Endothelial cell of umbilical vein (primary cell): ENCODE results near the gene CYFIP2. TPM values are rescaled to one million over a fixed set of nuclear protein-coding genes. Genes with fewer than 3 reads are reported as not detected.

Source experiments
- BruUV-seq: library from RNA; stranded (reverse); fragments of 400-500 nt; replicated peaks from 2 replicates; lab custom pipeline; 2021; lab: Mats Ljungman, UMichigan
- CTCF ChIA-PET: fragments of 300-600, 350-600 bp; sonication (Branson Sonifier 250); formaldehyde crosslinking; loops from one replicate; lab custom pipeline; 2021; ENCODE audit warnings: antibody characterized with exemption, inconsistent platforms; lab: Charles Lee
- POLR2A ChIA-PET: fragments of 300-600, 350-600 bp; sonication (Branson Sonifier 250); formaldehyde crosslinking; loops from one replicate; lab custom pipeline; 2021; ENCODE audit warnings: antibody characterized with exemption, inconsistent platforms; lab: Charles Lee
- DNase-seq: peaks from one replicate; pipeline ENCODE4 v3.0.0-alpha.2; 2011; ENCODE audit warnings: low read depth, low spot score
- FAIRE-seq: peaks from 2 replicates; lab custom pipeline; 2011; peaks lifted over from hg19 to GRCh38; lab: Jason Lieb, UNC
- H2AFZ ChIP-seq: 2 replicates; pipeline ENCODE4 v1.6.0; 2012; ENCODE audit warnings: low read depth, low read length, control low read depth, inconsistent platforms
- H3K27ac ChIP-seq: 2 replicates; pipeline ENCODE4 v1.5.1; 2011; ENCODE audit warnings: low read depth, mild to moderate bottlenecking, control low read depth, low read length, moderate library complexity; ENCODE audit not compliant: insufficient read depth
- H3K27me3 ChIP-seq, 2 experiments: 2 replicates each; pipeline versions ENCODE4 v1.6.0 to v1.6.1; 2011; ENCODE audit warnings: low read length in 2 of 2, mixed read lengths in 1 of 2; ENCODE audit not compliant: control insufficient read depth in 2 of 2, insufficient read depth in 2 of 2
- H3K36me3 ChIP-seq, 2 experiments: 2 replicates in 1 of 2; 3 replicates in 1 of 2; pipeline ENCODE4 v1.5.1; 2011; ENCODE audit warnings: low read length in 2 of 2, mild to moderate bottlenecking in 1 of 2, moderate library complexity in 1 of 2; ENCODE audit not compliant: control insufficient read depth in 2 of 2, insufficient read depth in 2 of 2; ENCODE audit errors: extremely low read depth in 1 of 2
- H3K4me1 ChIP-seq: 3 replicates; pipeline ENCODE4 v1.5.1; 2011; ENCODE audit warnings: mild to moderate bottlenecking, low read length; ENCODE audit not compliant: control insufficient read depth, insufficient read depth; ENCODE audit errors: extremely low read depth
- H3K4me2 ChIP-seq: 2 replicates; pipeline ENCODE4 v1.6.1; 2011; ENCODE audit warnings: low read length, control low read depth, mixed read lengths; ENCODE audit not compliant: insufficient read depth
- H3K4me3 ChIP-seq, 3 experiments: fragments of 200-600 bp in 1 of 3; sonication (generic), shearing (Covaris generic) in 1 of 3; replicated peaks in 1 of 3; 2 replicates each; pipeline ENCODE4 v1.5.1; 2011 to 2016; ENCODE audit warnings: control low read depth in 3 of 3, low read length in 3 of 3, mild to moderate bottlenecking in 2 of 3, inconsistent platforms in 1 of 3, low read depth in 1 of 3, moderate library complexity in 1 of 3; ENCODE audit not compliant: insufficient read depth in 1 of 3
- H3K79me2 ChIP-seq: 2 replicates; pipeline ENCODE4 v1.6.0; 2012; ENCODE audit warnings: low read length, inconsistent platforms; ENCODE audit not compliant: control insufficient read depth, insufficient read depth
- H3K9ac ChIP-seq: replicated peaks from 2 replicates; pipeline ENCODE3; 2011; ENCODE audit warnings: low read length, control low read depth; ENCODE audit not compliant: insufficient read depth; ENCODE audit errors: extremely low read depth
- H3K9me1 ChIP-seq: replicated peaks from 3 replicates; pipeline ENCODE4 v1.6.0; 2011; ENCODE audit warnings: mild to moderate bottlenecking, low read length; ENCODE audit not compliant: control insufficient read depth, insufficient read depth; ENCODE audit errors: extremely low read depth
- H3K9me3 ChIP-seq: replicated peaks from 2 replicates; pipeline ENCODE4 v1.5.1; 2012; ENCODE audit warnings: low read length, inconsistent platforms; ENCODE audit not compliant: control insufficient read depth, insufficient read depth
- H4K20me1 ChIP-seq: replicated peaks from 2 replicates; pipeline ENCODE3; 2011; ENCODE audit warnings: mild to moderate bottlenecking, low read length; ENCODE audit not compliant: control insufficient read depth, insufficient read depth; ENCODE audit errors: extremely low read depth
- EZH2 ChIP-seq: IDR thresholded peaks from 2 replicates; pipeline ENCODE4 v1.6.1; 2012; ENCODE audit warnings: borderline replicate concordance, low read depth, mild to moderate bottlenecking, moderate library complexity, low read length, inconsistent platforms; ENCODE audit not compliant: severe bottlenecking
- FOS ChIP-seq: IDR thresholded peaks from 2 replicates; pipeline ENCODE4 v1.6.1; 2011; ENCODE audit warnings: mild to moderate bottlenecking, low read length, moderate library complexity, borderline replicate concordance; ENCODE audit not compliant: insufficient read depth
- GATA2 ChIP-seq: IDR thresholded peaks from 2 replicates; pipeline ENCODE4 v1.7.0; 2011; ENCODE audit warnings: low read depth, mild to moderate bottlenecking, moderate library complexity, mixed read lengths, low read length; ENCODE audit not compliant: insufficient read length, insufficient read depth
- JUN ChIP-seq: IDR thresholded peaks from 2 replicates; pipeline ENCODE4 v1.6.1; 2011; ENCODE audit warnings: borderline replicate concordance, low read depth; ENCODE audit not compliant: insufficient read length, insufficient read depth
- MAX ChIP-seq: IDR thresholded peaks from 2 replicates; pipeline ENCODE4 v1.6.1; 2011; ENCODE audit not compliant: insufficient read depth, insufficient read length
- MYC ChIP-seq: IDR thresholded peaks from one replicate; pipeline ENCODE4 v1.6.1; 2011; ENCODE audit warnings: mild to moderate bottlenecking, low read depth, low read length
- POLR2A ChIP-seq: IDR thresholded peaks from 2 replicates; pipeline ENCODE4 v1.6.1; 2012; ENCODE audit warnings: low read depth, mild to moderate bottlenecking, control low read depth, low read length
- POLR2AphosphoS5 ChIP-seq: IDR thresholded peaks from 2 replicates; pipeline ENCODE4 v1.6.1; 2012; ENCODE audit warnings: low read depth, mild to moderate bottlenecking, control low read depth, low read length, moderate library complexity; ENCODE audit not compliant: insufficient read depth
- dilution Hi-C: fragments of 300-500 bp; cut with MboI; formaldehyde crosslinking; loops from one replicate; pipeline ENCODE4 v1.15.0; 2019; ENCODE audit warnings: low sequenced_read_pairs; ENCODE audit not compliant: extremely low pct_ligation_motif_present
- intact Hi-C: fragments of 100-400 bp; cut with micrococcal nuclease; formaldehyde crosslinking; loops from one replicate; pipeline ENCODE4 v1.10.0; 2022
- polyA plus RNA-seq, 4 experiments: library from polyadenylated mRNA; depleted of rRNA in 3 of 4; stranded (reverse) in 3 of 4; unstranded in 1 of 4; fragments of >200 nt; gene quantifications; 2 replicates each; pipeline versions ENCODE4 v1.2.1 to v1.2.3, GENCODE V29; 2011 to 2012; ENCODE audit warnings: missing spikeins in 1 of 4
- total RNA-seq: library from RNA; stranded (reverse); gene quantifications from 2 replicates; pipeline ENCODE4 v1.2.3, GENCODE V29; 2021
- TF ChIP-seq, protein P1 (sequence below), 2 donors: IDR thresholded peaks; 1 replicate in 1 of 2; 2 replicates in 1 of 2; pipeline ENCODE4 v1.5.1; 2011; ENCODE audit warnings: low read length in 2 of 2, mild to moderate bottlenecking in 2 of 2, moderate library complexity in 2 of 2, control low read depth in 1 of 2, inconsistent platforms in 1 of 2, low read depth in 1 of 2; ENCODE audit not compliant: insufficient read depth in 1 of 2; ENCODE audit errors: extremely low read depth in 1 of 2

Gene CYFIP2
- total and polyA plus RNA-seq, 2 donors (not counting 3 experiments of a cell fraction or from before 2014, with no cell fraction given): 9.2 to 22.4 TPM

DNA sequence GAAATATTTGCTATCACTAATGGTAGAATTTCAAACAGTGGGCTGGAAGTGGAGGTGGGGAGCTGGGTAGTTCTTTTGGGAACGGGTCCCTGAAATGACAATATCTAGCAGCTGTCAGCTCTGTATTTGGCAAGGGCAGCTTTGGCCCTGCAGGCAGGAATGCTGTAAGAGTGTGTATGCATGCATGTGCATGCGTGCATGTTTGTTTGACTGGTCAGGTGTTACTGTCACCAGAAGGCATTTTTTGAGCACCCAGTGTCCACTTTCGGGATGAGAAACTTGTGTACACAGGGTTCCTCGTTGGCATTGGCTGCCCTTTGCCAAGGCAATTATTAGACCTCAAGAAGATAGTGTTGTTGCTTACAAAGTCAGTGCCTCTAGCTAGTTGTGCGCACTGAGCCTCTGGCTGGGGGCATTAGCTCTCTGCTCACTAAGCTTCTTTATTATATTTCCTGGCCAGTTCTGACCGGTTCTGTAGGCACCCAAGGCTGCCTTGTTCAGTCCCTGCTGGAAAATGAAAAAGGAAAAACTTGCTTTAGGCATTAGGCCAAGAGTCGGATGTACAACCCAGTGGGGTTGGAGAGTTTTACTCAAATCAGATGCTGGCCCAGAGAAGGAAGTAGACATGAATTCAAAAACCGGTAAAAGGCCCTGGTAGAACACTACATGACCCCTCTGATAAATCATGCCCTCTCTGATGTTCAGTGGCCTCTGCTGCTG lies 2.0 kb downstream of the CYFIP2 start:
- dilution Hi-C loops: no loop called here
- Histone ChIP-seq H3K79me2 (no peaks in the 10 kb centered on the region), H3K36me3 (no peaks in the 10 kb centered on the region), H3K27ac (no peak overlapping the region), H3K4me1 (peaks cover 4% of the 10 kb centered on the region), H3K9me3 (no peaks in the 10 kb centered on the region), H4K20me1 (no peaks in the 10 kb centered on the region), H3K9me1 (no peaks in the 10 kb centered on the region), H3K4me2 (no peak overlapping the region), H3K9ac (no peak overlapping the region), H2AFZ (no peak overlapping the region), H3K27me3 (peaks cover 9 to 10% of the 10 kb centered on the region in 2 experiments), H3K4me3 (no peak overlapping the region)
- FAIRE-seq (no peak), DNase-seq (no peak)
- BruUV-seq: no TSS peak
- intact Hi-C loops: loop anchor here (5.0 kb wide), 1 partner anchor 126 kb away; the partner anchor contains the start of gene MED7
- ChIA-PET POLR2A (no interaction called here), CTCF (interaction anchor here (0.7 to 0.9 kb wide), 2 partner anchors 14 to 119 kb away, joined by 3 to 4 read pairs; no protein-coding TSS in a partner anchor)
- TF ChIP-seq GATA2 (no peak), JUN (no peak), MYC (no peak), MAX (no peak), EZH2 (no peak), POLR2AphosphoS5 (no peak), FOS (no peak), POLR2A (no peak)
- TF ChIP-seq, protein P1, sequence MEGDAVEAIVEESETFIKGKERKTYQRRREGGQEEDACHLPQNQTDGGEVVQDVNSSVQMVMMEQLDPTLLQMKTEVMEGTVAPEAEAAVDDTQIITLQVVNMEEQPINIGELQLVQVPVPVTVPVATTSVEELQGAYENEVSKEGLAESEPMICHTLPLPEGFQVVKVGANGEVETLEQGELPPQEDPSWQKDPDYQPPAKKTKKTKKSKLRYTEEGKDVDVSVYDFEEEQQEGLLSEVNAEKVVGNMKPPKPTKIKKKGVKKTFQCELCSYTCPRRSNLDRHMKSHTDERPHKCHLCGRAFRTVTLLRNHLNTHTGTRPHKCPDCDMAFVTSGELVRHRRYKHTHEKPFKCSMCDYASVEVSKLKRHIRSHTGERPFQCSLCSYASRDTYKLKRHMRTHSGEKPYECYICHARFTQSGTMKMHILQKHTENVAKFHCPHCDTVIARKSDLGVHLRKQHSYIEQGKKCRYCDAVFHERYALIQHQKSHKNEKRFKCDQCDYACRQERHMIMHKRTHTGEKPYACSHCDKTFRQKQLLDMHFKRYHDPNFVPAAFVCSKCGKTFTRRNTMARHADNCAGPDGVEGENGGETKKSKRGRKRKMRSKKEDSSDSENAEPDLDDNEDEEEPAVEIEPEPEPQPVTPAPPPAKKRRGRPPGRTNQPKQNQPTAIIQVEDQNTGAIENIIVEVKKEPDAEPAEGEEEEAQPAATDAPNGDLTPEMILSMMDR (IDR thresholded peaks at IDR 0.05; ENCODE audit: extremely low read depth in 1 of 2, insufficient read depth in 1 of 2, low read depth in 1 of 2, low read length in 2 of 2): no peak
